C4-2B (cell line): ENCODE results near the gene TSPAN3.

Experiments
- CTCF ChIP-seq: fragments of 450-650 bp; conservative IDR thresholded peaks from 2 replicates; pipeline ENCODE4 v1.5.1; 2017; ENCODE audit warnings: mild to moderate bottlenecking
- ZFX ChIP-seq: fragments of 450-650 bp; IDR thresholded peaks from 2 replicates; pipeline ENCODE4 v1.6.1; 2017

- TF ChIP-seq CTCF = no peak
- no peak for TF ChIP-seq ZFX
These were observed 44.3 kb downstream of the TSPAN3 start for GRCh38 chr15:77026501-77027110.
